Right lobe of liver (tissue), 6 donors: ENCODE results near the gene KIF14. TPM values are rescaled to one million over a fixed set of nuclear protein-coding genes. Genes with fewer than 3 reads are reported as not detected.

Experiments used
- ATAC-seq, 4 donors: fragments of 200-7000 bp; cut with Tn5 transposase; one replicate each; pipeline ENCODE4 v1.9.1; 2020; ENCODE audit warnings: mild to moderate bottlenecking in 4 of 4, moderate library complexity in 4 of 4
- DNase-seq, 3 donors: peaks; one replicate each; pipeline ENCODE4 v3.0.0-alpha.2; 2020
- H3K27ac ChIP-seq, 3 donors: fragments of 200-600 bp; one replicate each; pipeline ENCODE4 v1.8.0; 2022
- H3K27me3 ChIP-seq, 2 donors: fragments of 200-600 bp; one replicate each; pipeline ENCODE4 v1.8.0; 2022
- H3K36me3 ChIP-seq, 4 donors: fragments of 200-600 bp; sonication (generic) in 1 of 4; one replicate each; pipeline versions ENCODE4 v1.5.1 to v1.8.0; 2017 to 2022; ENCODE audit warnings: control low read depth in 1 of 4
- H3K4me1 ChIP-seq, 4 donors: fragments of 200-600 bp; sonication (generic) in 1 of 4; one replicate each; pipeline versions ENCODE4 v1.5.1 to v1.8.0; 2017 to 2022; ENCODE audit warnings: control low read depth in 1 of 4
- H3K4me3 ChIP-seq, 3 donors: fragments of 200-600 bp; one replicate each; pipeline ENCODE4 v1.8.0; 2022
- H3K9me3 ChIP-seq, 4 donors: fragments of 200-600 bp; sonication (generic) in 1 of 4; one replicate each; pipeline versions ENCODE4 v1.5.1 to v1.8.0; 2017 to 2022; ENCODE audit warnings: control low read depth in 1 of 4
- POLR2A ChIP-seq: fragments of 450-650 bp; IDR thresholded peaks from one replicate; pipeline ENCODE4 v1.6.1; 2017; ENCODE audit warnings: antibody characterized with exemption, mild to moderate bottlenecking
- WGBS: methylation state at CpG from one replicate; pipeline ENCODE4 v1.1.6; 2018; ENCODE audit warnings: low coverage, low lambda C conversion rate; ENCODE audit not compliant: insufficient coverage; ENCODE audit errors: missing lambda C conversion rate; 5-methylcytosine and 5-hydroxymethylcytosine counted together
- intact Hi-C, 2 donors: fragments of 100-400 bp; cut with DNase I; formaldehyde crosslinking; loops; one replicate each; pipeline versions ENCODE4 v1.11.2 to v1.14.1; 2022
- total RNA-seq, 6 experiments: library from RNA; depleted of rRNA in 2 of 6; stranded (reverse); fragments of >200 nt in 2 of 6; fragmentation: NEBNext Ultra II Directional in 3 of 6; extraction: Animal tissue kit (Norgen Biotek cat#: 25700) in 3 of 6; gene quantifications; one replicate each; pipeline versions ENCODE4 v1.1.0 to v1.2.4, GENCODE V29; 2016 to 2023
- TF ChIP-seq, protein P1 (sequence below), 4 donors: fragments of 200-600 bp in 3 of 4; fragments of 450-650 bp in 1 of 4; IDR thresholded peaks; one replicate each; pipeline versions ENCODE4 v1.5.1 to v1.8.0; 2016 to 2022; ENCODE audit warnings: antibody characterized with exemption in 4 of 4, mild to moderate bottlenecking in 2 of 4
- donor health status: DM: no; HTN: yes; CAD: no.
- donor health status: DM: no; HTN: no; CAD: no.
- donor health status: DM: no; HTN: no; CAD: no.
- donor health status: DM: no; HTN: yes; CAD: no.
- donor health status: DM: no; HTN: yes; CAD: no.

Gene KIF14
- total RNA-seq, 6 experiments from 2014 or later, result 0.15 to 0.49 (median 0.38) TPM

DNA sequence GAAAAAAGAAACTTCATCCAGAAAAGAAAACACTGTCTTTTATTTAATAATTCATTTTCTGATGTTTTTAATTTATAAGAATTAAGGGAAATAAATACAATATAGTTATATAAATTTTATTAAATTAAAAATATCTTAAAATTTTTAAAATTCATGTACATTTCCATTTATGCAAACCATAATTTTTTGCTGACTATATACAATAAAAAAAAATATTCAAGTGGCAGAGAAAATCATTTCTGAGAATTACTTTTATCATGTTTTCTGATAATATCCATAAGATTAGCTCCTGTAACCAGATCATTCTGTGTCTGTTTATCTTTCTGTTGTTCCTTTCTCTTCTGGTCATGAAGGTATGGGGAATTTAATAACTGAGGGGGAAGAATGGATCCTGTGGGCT is 23.5 kb upstream of the KIF14 start:
- Histone ChIP-seq H3K9me3 (no peaks in the 10 kb centered on the region), H3K27ac (no peak overlapping the region), H3K27me3 (no peaks in the 10 kb centered on the region), H3K4me1 (peaks cover 0 to 9% (median 0%) of the 10 kb centered on the region in 4 donors), H3K4me3 (no peak overlapping the region), H3K36me3 (peaks cover 0 to 17% (median 5%) of the 10 kb centered on the region in 4 donors)
- no peak for ATAC-seq
- TF ChIP-seq, protein P1, sequence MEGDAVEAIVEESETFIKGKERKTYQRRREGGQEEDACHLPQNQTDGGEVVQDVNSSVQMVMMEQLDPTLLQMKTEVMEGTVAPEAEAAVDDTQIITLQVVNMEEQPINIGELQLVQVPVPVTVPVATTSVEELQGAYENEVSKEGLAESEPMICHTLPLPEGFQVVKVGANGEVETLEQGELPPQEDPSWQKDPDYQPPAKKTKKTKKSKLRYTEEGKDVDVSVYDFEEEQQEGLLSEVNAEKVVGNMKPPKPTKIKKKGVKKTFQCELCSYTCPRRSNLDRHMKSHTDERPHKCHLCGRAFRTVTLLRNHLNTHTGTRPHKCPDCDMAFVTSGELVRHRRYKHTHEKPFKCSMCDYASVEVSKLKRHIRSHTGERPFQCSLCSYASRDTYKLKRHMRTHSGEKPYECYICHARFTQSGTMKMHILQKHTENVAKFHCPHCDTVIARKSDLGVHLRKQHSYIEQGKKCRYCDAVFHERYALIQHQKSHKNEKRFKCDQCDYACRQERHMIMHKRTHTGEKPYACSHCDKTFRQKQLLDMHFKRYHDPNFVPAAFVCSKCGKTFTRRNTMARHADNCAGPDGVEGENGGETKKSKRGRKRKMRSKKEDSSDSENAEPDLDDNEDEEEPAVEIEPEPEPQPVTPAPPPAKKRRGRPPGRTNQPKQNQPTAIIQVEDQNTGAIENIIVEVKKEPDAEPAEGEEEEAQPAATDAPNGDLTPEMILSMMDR (IDR thresholded peaks at IDR 0.05), result no peak
- no peak for TF ChIP-seq POLR2A
- intact Hi-C loops, result no loop called here
- DNase-seq, result no peak

DNA sequence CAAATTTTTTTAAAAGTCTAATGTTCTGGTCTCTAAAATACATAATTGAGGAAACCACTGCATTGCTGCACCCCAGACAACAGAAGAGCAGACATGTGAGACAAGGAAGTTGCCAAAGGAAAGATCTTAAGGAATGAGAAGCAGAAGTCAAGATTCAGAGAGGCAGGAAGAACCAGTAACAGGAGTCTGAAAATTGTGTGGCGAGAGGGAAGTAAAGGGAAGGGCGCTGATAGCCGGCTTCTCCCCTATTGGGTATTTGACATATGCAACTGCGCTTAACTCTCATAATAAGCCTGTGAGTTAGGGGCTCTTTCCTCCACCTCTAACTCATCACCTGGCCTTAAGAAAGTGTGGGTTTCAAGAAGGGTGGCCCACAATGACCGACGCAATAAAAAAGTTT is 21.9 kb upstream of the KIF14 start:
- Histone ChIP-seq H3K9me3 (no peaks in the 10 kb centered on the region), H3K4me1 (peaks cover 0 to 9% (median 0%) of the 10 kb centered on the region in 4 donors), H3K27me3 (no peaks in the 10 kb centered on the region), H3K4me3 (no peak overlapping the region), H3K27ac (no peak overlapping the region), H3K36me3 (peaks cover 0 to 5% (median 2%) of the 10 kb centered on the region in 4 donors)
- DNase-seq (no peak), ATAC-seq (peak in 3 of 4 donors; percentile 41 to 59 (median 44))
- TF ChIP-seq, protein P1 (IDR thresholded peaks at IDR 0.05), result no peak
- no peak for TF ChIP-seq POLR2A
- 66% methylated on average over 6 of the region's 6 CpGs for WGBS
- intact Hi-C loops, result no loop called here

DNA sequence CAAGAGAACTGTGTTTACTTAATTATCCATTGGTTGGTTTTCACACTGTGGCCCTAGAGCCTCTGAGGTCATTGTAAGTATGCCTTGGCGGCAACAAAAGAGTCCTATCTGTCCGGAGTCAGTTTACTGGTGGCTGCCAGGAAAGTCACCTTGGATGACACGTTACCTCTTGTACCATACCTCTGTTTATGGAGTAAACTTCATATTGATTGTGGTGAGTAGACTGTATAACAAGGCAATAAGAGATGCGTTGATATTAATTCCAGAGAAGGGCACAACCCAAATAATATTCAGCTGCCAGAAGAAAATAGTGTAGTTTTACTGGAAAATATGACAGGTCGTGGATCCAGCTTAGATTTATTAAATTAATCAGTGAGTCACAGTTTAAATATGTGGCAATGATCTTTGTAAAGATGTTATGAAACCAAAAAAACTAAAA is 20.4 kb upstream of the KIF14 start:
- TF ChIP-seq, protein P1 (IDR thresholded peaks at IDR 0.05), result no peak
- no peak for TF ChIP-seq POLR2A
- H3K27me3 ChIP-seq, result no peaks in the 10 kb centered on the region
- no peaks in the 10 kb centered on the region for H3K36me3 ChIP-seq
- H3K4me1 ChIP-seq, result peaks cover 0 to 9% (median 0%) of the 10 kb centered on the region in 4 donors
- peak in 1 of 3 donors; percentile 52 for DNase-seq
- intact Hi-C loops, result no loop called here
- H3K9me3 ChIP-seq, result no peaks in the 10 kb centered on the region
- whole genome bisulfite sequencing, result 29% methylated on average over 5 of the region's 5 CpGs
- H3K27ac ChIP-seq, result no peak overlapping the region
- ATAC-seq, result peak; percentile 85 to 92 (median 90)
- H3K4me3 ChIP-seq, result no peak overlapping the region

DNA sequence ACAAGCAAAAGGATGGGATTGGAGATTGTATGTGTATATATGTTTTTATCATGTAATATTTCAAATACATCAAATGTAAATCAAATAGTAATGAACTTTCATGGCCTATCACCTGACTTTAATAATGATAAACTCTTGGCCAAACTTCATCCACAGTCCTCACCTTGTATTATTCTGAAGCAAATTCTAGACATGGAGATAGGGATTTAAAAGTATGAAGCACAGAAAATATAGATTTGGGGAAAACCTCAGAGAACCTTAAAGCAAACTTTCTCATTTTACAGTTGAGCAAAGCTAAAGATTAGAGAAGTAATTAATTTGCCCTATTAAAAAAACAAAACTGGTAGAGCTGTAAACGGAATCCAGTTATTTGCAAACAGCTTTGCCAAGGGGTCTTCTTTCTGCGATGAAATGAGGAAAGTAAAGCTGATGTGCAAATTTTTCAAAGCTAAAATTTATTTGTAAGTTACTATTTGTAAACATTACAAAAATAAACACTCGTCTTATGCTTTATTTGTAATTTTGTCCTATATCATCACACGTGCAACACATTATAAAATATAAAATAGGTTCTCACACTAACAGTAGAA is 19.9 kb upstream of the KIF14 start:
- TF ChIP-seq, protein P1 (IDR thresholded peaks at IDR 0.05), result no peak
- TF ChIP-seq POLR2A, result no peak
- no peak for DNase-seq
- intact Hi-C loops, result no loop called here
- no peak for ATAC-seq
- Histone ChIP-seq H3K4me3 (no peak overlapping the region), H3K27me3 (no peaks in the 10 kb centered on the region), H3K36me3 (no peaks in the 10 kb centered on the region), H3K4me1 (peaks cover 0 to 9% (median 0%) of the 10 kb centered on the region in 4 donors), H3K27ac (no peak overlapping the region), H3K9me3 (no peaks in the 10 kb centered on the region)
- WGBS, result 90% methylated on average over 4 of the region's 4 CpGs
